Keratinocyte (primary cell): ENCODE measurements around the gene GRIK4. TPM values are rescaled to one million over a fixed set of nuclear protein-coding genes. Genes with fewer than 3 reads are reported as not detected.

ENCODE experiments used
- DNase-seq: peaks from one replicate; pipeline ENCODE4 v3.0.0-alpha.2; 2011; ENCODE audit warnings: low read depth, missing footprints, low spot score
- FAIRE-seq: peaks from 2 replicates; lab custom pipeline; 2011; peaks lifted over from hg19 to GRCh38; lab: Jason Lieb, UNC
- H2AFZ ChIP-seq: 2 replicates; pipeline ENCODE4 v1.6.0; 2012; ENCODE audit warnings: low read length, control low read depth, inconsistent platforms; ENCODE audit not compliant: control insufficient read depth
- H3K27ac ChIP-seq: 2 replicates; pipeline ENCODE4 v1.5.1; 2011; ENCODE audit warnings: low read length; ENCODE audit not compliant: control insufficient read depth, insufficient read depth
- H3K27me3 ChIP-seq: 3 replicates; pipeline ENCODE4 v1.6.0; 2011; ENCODE audit warnings: low read length; ENCODE audit not compliant: control insufficient read depth, insufficient read depth; ENCODE audit errors: extremely low read depth
- H3K36me3 ChIP-seq, 2 experiments: 2 replicates in 1 of 2; 3 replicates in 1 of 2; pipeline ENCODE4 v1.5.1; 2011; ENCODE audit warnings: low read length in 2 of 2, mild to moderate bottlenecking in 1 of 2; ENCODE audit not compliant: control insufficient read depth in 2 of 2, insufficient read depth in 2 of 2; ENCODE audit errors: extremely low read depth in 1 of 2
- H3K4me1 ChIP-seq: 3 replicates; pipeline ENCODE4 v1.5.1; 2011; ENCODE audit warnings: low read length; ENCODE audit not compliant: control insufficient read depth, insufficient read depth; ENCODE audit errors: extremely low read depth
- H3K4me2 ChIP-seq: 3 replicates; pipeline ENCODE4 v1.6.0; 2011; ENCODE audit warnings: low read depth, low read length; ENCODE audit not compliant: control insufficient read depth, insufficient read depth; ENCODE audit errors: extremely low read depth
- H3K4me3 ChIP-seq, 3 experiments: fragments of 200-600 bp in 1 of 3; sonication (generic) in 1 of 3; 2 replicates in 2 of 3; 3 replicates in 1 of 3; pipeline ENCODE4 v1.5.1; 2011 to 2016; ENCODE audit warnings: low read length in 3 of 3, mild to moderate bottlenecking in 3 of 3, control low read depth in 2 of 3, inconsistent platforms in 1 of 3, low read depth in 1 of 3, mixed read lengths in 1 of 3, mixed run types in 1 of 3, moderate library complexity in 1 of 3; ENCODE audit not compliant: control insufficient read depth in 2 of 3, insufficient read depth in 2 of 3; ENCODE audit errors: extremely low read depth in 1 of 3
- H3K79me2 ChIP-seq: 2 replicates; pipeline ENCODE4 v1.6.0; 2012; ENCODE audit warnings: low read length; ENCODE audit not compliant: control insufficient read depth, insufficient read depth
- H3K9ac ChIP-seq: 3 replicates; pipeline ENCODE4 v1.6.0; 2011; ENCODE audit warnings: low read length; ENCODE audit not compliant: control insufficient read depth, insufficient read depth; ENCODE audit errors: extremely low read depth
- H3K9me1 ChIP-seq: 3 replicates; pipeline ENCODE4 v1.6.0; 2011; ENCODE audit warnings: low read length; ENCODE audit not compliant: control insufficient read depth, insufficient read depth; ENCODE audit errors: extremely low read depth
- H3K9me3 ChIP-seq: 2 replicates; pipeline ENCODE4 v1.5.1; 2012; ENCODE audit warnings: low read depth, low read length; ENCODE audit not compliant: control insufficient read depth
- H4K20me1 ChIP-seq: 3 replicates; pipeline ENCODE4 v1.6.0; 2011; ENCODE audit warnings: low read length; ENCODE audit not compliant: control insufficient read depth, insufficient read depth; ENCODE audit errors: extremely low read depth
- CTCF ChIP-seq, 3 experiments: IDR thresholded peaks in 1 of 3; conservative IDR thresholded peaks in 1 of 3; optimal IDR thresholded peaks in 1 of 3; 2 replicates in 2 of 3; 3 replicates in 1 of 3; pipeline versions ENCODE3 to v1.5.1; 2011; ENCODE audit warnings: low read length in 3 of 3, mild to moderate bottlenecking in 3 of 3, moderate library complexity in 2 of 3, control low read depth in 1 of 3, inconsistent platforms in 1 of 3; ENCODE audit not compliant: insufficient read depth in 2 of 3; ENCODE audit errors: extremely low read depth in 1 of 3
- EZH2 ChIP-seq: IDR thresholded peaks from one replicate; pipeline ENCODE4 v1.6.1; 2012; ENCODE audit warnings: inconsistent platforms, mild to moderate bottlenecking, low read length, moderate library complexity
- dilution Hi-C: fragments of 300-500 bp; cut with MboI; formaldehyde crosslinking; loops from one replicate; pipeline ENCODE4 v1.7.0; 2020; ENCODE audit warnings: low sequenced_read_pairs; ENCODE audit not compliant: extremely low pct_ligation_motif_present
- polyA plus RNA-seq, 5 experiments: library from polyadenylated mRNA; depleted of rRNA in 3 of 5; stranded (reverse) in 3 of 5; stranded (forward) in 1 of 5; unstranded in 1 of 5; fragments of >200 nt; gene quantifications; 1 replicate in 1 of 5; 2 replicates in 3 of 5; 3 replicates in 1 of 5; pipeline versions ENCODE4 v1.2.1 to v1.2.3, GENCODE V29; 2011 to 2012; ENCODE audit warnings: missing spikeins in 2 of 5, low read depth in 1 of 5, low replicate concordance in 1 of 5

GRIK4 gene
- polyA plus RNA-seq, 1 donor (not counting 4 experiments of a cell fraction or from before 2014, with no cell fraction given), result not detected

DNA sequence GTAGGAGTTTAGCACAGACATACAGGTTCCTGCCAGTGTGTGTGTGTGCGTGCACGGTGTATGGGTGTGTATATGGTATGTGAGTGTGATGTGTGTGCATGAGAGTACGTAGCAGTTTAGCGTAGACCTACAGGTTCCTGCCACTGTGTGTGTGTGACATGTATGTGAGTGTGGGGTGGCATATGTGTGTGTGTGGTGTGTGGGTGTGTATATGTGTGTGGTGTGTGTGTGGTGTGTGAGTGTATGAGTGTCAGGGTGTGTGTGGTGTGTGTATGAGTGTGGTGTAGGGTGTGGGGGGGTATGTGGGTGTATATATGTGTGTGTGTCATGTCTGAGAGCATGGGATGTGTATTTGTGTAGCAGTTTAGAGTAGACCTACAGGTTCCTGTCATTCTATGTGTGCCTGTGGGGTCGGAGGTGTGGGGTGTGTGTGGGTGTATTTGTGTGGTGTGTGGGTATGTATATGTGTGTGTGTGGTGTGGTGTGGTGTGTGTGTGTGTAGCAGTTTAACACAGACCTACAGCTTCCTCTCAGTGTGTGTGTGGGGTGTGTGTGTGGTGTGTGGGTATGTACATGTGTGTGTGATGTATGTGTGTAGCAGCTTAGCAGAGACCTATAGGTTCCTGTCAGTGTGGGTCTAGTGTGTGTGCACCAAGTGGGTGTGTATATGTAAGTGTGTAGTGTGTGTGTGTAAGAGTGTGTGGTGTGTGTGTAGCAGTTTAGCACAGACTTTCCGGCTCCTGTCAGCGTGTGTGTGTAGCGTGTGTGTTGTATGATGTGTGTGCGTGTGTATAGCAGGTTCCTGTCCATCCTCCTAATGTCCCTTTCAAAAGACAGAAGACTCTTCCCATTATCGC lies 480.5 kb downstream of the GRIK4 start:
- TF ChIP-seq CTCF (optimal IDR thresholded peaks at IDR 0.05 in 1 of 3, IDR thresholded peaks at IDR 0.05 in 1 of 3, conservative IDR thresholded peaks at IDR 0.05 in 1 of 3; ENCODE audit: extremely low read depth in 1 of 3, insufficient read depth in 2 of 3, low read length in 3 of 3) (no peak), EZH2 (no peak)
- dilution Hi-C loops, result no loop called here
- Histone ChIP-seq H3K79me2 (no peaks in the 10 kb centered on the region), H3K4me1 (no peaks in the 10 kb centered on the region), H3K9me3 (no peaks in the 10 kb centered on the region), H3K4me3 (no peak overlapping the region), H3K36me3 (no peaks in the 10 kb centered on the region), H3K9ac (no peak overlapping the region), H3K4me2 (no peak overlapping the region), H3K9me1 (no peaks in the 10 kb centered on the region), H4K20me1 (no peaks in the 10 kb centered on the region), H2AFZ (no peak overlapping the region), H3K27ac (no peak overlapping the region), H3K27me3 (peaks cover 15% of the 10 kb centered on the region)
- DNase-seq, result no peak
- no peak for FAIRE-seq

DNA sequence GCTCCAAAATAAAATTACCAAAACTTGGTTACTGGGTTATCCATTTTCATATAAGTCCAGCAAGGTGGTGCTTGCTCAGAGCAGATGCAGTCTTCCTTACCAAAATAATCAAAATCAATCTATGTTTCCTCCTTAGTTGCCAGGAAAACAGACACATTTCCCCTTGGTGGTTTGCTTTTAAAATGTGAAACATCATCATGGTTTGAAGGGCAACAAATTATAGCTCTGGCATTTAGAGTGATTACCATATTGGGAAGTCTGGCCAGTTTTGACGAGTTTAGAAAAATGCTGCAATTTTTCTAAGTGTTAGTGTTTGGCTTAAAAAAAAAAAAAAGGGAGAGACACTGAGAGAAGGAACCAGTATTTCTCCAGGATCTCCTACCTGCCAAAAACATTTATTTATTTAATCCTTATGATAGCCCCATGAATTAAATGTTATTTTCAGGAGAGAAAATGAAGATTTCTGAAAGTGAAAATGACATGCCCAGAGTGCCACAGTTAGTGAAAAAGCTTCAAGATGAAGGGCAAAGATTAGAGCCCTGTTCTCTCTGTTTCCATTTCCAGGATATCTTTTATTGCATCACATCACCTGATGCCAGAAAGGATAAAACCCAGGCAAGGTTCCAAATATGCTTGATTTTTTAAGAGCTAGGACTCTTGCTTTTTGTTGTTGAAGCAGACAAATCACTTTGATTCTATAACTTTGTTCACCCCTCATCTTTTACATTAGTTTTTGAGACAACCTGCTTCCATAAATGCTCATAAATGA lies 482.7 kb downstream of the GRIK4 start:
- Histone ChIP-seq H3K79me2 (no peaks in the 10 kb centered on the region), H4K20me1 (no peaks in the 10 kb centered on the region), H3K9me3 (no peaks in the 10 kb centered on the region), H3K27ac (no peak overlapping the region), H3K4me1 (no peaks in the 10 kb centered on the region), H2AFZ (no peak overlapping the region), H3K9ac (no peak overlapping the region), H3K27me3 (peaks cover 4% of the 10 kb centered on the region), H3K36me3 (no peaks in the 10 kb centered on the region), H3K4me2 (no peak overlapping the region), H3K9me1 (no peaks in the 10 kb centered on the region), H3K4me3 (no peak overlapping the region)
- DNase-seq (no peak), FAIRE-seq (no peak)
- TF ChIP-seq CTCF (optimal IDR thresholded peaks at IDR 0.05 in 1 of 3, IDR thresholded peaks at IDR 0.05 in 1 of 3, conservative IDR thresholded peaks at IDR 0.05 in 1 of 3; ENCODE audit: extremely low read depth in 1 of 3, insufficient read depth in 2 of 3, low read length in 3 of 3) (no peak), EZH2 (no peak)
- dilution Hi-C loops, result no loop called here
